CMK (cell line): ENCODE measurements around the gene XCR1.
"Not testable (repeated sequence)": the region's sequence is repeated elsewhere in the genome, so short reads cannot be mapped to it uniquely, and the experiment has no call there.

Source experiments
- DNase-seq: peaks from one replicate; pipeline ENCODE4 v3.0.0-alpha.2; 2010; ENCODE audit warnings: low read depth

The XCR1 gene

GRCh38 chr3:46006238-46007032 lies 20.8 kb downstream of the XCR1 start:
- DNase-seq = no peak

DNA sequence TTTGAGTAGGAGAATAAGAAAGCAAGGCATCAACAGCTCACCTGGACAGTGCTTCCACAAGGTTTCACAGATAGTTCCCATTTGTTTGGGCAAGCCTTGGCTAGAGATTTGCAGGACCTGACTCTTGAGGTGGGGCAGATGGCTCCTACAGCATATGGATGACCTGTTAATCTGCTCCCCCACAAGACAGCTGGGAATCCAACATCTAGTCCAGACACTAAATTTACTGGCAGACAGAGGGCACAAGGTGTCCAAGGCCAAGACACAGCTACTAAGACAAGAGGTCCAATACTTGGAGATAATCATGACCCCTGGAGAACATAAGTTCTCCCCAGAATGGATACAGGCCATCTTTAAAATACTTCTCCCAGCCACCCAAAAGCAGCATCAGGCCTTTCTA lies 23.6 kb downstream of the XCR1 start:
- DNase-seq = not testable (repeated sequence)

DNA sequence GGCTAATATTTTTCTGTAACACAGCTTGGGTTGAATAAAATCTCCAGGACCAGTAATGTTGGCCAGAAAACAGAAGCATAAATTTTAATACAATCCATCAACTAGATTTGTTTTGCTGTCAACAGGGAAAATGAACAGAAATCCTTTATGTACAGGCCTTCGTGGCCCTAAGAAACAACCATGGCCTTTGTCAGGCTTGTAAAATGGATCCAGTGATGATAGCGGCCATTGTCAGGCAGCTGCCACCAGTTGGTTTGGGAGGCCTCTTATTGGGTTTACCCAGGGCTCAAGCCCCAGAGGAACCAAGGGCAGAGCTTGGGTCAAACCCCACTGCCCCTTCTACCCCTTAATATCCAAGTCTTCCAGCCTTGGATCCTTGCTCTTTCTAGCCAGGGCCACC lies 26.1 kb downstream of the XCR1 start:
- DNase-seq = no peak

DNA sequence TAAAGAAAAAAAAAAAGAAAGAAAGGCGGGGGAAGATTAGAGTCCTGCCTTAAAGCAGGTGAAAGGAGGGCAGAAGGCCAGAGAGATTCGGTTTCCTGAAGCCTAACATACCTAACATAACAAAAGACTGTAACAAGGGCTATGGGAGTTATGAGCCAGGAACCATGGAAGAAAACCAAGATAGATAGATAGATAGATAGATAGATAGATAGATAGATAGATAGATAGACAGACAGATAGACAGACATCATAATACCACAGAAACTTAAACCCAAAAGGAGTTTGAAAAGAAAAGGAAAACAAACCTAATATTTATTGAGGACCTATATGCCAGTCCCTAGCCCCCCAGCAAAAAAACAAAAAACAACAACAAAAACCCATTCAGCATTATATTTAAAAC lies 29.3 kb downstream of the XCR1 start:
- DNase-seq = no peak

- DNase-seq = not testable (repeated sequence)
Measured at GRCh38 chr3:45997499-45997898, 29.8 kb downstream of the XCR1 start.

DNA sequence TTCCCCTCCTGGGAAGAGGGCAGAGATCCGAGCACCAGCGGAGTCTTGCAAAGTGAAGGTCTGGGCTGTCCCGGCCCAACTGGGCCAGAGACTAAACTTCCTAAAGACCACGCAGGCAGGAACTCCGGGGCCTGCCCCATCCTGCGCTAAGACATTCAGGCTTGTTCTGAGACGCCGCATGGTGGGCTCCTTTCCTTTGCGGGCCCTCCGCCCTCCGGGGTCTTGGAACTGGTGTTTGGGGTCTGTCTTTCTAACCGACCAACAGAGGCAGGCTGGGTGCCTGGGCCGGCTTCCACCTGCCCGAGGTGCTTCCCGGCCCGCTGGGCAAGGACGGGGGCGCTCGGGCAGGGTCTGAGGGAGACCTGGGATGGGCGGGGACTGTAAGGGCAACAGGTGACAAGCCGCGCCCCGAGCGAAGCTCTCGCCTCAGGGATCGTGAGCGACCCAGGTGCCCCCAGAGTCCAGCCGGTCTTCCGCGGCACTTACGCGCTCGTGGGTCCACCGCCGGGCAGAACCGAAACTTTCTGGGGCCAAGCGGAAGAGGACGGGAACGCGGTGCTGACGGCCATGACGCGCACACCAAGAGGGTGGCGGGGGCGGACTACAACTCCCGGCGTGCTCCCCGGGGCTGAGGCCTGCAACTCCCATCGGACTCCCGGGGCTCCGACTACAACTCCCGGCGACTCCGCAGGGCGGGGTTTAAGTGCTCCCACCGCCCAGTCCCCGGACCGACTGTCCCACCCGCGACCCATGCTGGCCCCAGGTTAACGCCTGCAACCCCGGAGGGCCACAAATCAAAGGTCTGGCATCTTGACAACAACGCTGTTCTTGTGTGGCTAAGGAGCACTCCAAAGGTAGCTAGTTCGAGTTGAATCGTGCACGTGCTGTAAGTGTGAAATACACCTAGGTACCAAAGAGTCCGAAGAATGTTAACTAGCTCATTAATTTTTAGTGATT lies 31.8 kb downstream of the XCR1 start, which contains the start of gene FYCO1:
FYCO1 (minus strand) TSS at position 589 of the 957 bp plus-strand sequence. CDS start 10,914 bp downstream, outside the sequence.
- DNase-seq = peak; percentile 80

DNA sequence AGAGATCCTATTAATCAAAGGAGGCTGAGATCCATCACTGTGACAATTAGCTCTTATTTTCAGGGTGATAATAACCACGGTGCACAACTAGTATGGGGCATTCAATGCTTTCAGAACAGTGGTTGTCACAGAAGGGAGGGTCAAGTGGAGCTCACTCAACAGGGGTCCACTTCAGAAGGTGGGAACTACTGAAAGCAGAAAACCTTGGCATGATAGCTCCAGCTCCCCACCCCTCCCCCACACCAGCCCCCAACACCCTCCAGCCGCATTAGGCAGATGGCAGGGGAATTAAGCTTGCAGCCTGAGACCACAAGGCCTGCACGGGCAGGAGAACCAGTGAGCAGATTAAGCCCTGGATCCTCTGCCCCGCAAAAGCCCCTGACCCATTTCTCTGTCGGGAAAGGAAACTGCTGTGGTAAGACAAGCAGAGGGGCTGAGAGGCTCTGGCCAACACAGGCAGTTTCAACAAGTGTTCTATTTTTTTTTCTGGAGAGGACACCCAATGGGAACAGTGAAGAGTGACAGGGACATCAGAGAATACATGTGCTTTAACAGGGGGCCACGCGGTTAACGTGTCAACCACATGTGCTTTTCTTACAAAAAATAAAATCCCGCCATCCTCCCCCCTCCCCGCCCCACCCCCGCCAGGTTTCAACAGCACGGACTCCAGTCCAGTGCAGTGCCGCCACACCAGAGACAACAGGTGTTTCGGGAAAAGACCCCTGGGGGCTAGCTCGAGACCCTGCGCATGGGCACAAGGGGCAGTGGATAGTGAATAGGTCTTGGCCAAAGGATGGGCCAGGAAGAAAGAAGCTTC lies 32.7 kb downstream of the XCR1 start:
- DNase-seq = peak; percentile 41

DNA sequence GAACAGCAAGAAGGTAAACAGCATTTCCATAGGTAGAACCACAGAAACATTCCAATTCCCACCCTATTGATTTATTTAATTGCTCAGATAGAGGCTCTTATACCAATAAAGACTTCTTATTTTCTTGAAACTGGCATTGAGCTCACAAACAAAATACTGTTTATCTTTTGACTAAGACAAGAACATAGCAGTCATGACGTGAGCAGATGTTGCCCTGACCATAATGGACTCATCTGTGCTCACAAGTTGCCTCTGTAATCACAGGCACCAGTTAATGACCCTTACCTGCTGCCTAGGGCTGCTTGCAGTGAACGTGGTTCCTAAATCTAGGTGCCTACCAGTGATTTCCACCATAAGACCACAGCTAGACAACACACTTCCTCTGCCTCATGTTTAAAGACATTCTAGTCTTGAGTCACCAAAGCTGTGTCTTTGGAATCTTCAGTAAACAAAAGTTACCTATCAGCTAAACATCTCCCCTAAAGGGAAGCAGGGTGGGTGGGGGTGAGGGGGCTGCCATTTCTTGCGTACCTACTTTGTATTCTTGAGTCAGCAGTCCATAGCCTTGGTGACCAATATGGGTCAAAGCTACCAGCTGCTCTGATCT lies 33.8 kb downstream of the XCR1 start:
- no peak for DNase-seq

GRCh38 chr3:45992821-45993221 lies 34.5 kb downstream of the XCR1 start:
- no peak for DNase-seq

DNA sequence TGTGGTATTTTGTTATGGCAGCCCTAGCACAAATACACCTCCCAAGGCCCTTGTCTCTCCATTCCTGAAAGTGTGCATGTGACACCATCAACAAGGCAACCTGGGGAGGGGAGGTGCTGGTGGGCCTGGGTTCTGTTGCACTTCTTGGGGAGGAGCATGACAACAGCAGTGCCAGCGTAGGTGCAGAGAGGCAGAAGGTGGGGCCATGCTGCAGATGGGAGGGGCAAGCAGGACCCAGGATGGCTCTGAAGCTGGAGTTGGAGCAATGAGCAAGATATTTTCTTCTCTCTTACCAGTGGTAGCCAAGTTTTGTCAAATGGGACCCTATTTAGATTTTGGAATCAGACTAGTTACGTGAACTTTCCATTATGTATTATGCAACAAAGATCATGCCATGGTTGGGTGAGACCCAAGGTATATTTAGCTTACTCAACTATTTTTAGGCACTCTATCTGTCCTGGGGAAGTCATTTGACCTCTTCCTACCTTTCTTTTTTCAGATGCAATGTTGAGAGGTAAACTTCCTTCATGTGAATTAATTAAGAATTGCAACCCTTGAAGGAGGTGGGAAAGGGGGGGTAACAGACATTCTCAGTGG lies 35.1 kb downstream of the XCR1 start:
- no peak for DNase-seq

DNA sequence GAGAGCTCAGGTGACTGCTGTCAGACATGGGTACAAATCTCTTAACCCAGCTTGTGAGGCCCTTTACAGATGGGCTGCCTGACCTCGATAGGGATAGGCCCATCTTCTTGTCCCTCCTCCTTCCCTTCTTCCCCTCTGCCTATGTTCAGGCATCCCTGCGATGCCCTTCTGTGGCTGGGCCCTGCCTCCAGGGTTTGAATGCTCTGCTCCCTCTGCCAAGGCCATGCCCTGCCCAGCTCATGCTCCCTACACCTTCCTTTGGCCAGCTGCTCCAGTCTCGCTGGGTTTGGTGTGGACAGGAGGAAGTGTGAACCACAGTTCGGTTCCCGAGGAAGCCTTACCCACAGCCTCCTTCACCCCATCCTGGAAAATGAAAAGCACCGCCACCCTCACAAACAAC lies 35.9 kb downstream of the XCR1 start:
- DNase-seq = no peak

GRCh38 chr3:45990181-45990580 lies 37.1 kb downstream of the XCR1 start:
- no peak for DNase-seq

GRCh38 chr3:45988804-45989203 lies 38.5 kb downstream of the XCR1 start:
- DNase-seq = no peak

GRCh38 chr3:45988362-45988761 lies 38.9 kb downstream of the XCR1 start:
- DNase-seq = no peak

DNA sequence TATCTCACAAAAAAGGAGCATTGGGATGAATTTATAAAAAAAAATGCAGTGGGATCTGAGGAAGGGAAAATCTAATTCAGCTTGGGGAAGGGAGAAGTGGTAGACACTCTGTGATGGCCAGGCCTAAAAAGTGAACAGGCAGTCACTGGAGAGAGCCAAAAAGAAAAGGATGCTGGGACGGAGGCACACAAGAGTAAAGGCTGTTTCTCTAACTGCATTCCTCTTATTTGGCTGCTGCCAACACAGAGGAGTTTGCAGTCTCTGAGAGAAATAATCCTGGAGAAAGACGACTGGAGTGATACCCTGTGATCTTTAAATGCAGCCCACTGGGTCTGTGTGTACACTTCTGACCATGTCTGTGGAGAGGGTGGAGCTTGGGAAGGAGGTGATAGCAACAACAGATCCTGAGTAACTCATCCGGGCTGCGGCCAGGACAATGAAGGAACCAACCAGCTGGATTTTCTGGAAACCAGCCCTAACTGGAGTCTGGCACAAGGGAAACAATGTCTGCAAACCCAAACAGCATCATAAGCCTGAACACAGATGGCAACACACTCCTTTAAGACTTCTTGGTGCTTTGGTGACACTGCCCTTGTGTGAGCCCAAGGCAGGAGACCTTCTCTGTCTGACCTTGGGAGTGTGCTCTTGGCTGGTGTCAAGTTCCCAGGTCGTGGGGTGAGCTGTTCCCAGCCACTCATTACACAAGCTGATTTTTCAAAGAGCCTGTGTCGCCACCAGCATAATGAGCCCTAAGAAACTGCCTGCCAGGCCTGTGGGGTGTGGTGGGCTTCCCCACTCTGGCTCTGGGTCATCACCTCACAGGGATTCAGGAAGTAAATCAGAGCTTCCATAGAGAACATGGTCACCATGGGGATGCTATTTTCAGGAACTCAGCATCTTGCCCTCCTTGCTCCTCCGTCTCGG lies 39.7 kb downstream of the XCR1 start:
- no peak for DNase-seq

- no peak for DNase-seq
Measured at GRCh38 chr3:45986303-45986982, 40.8 kb downstream of the XCR1 start.

- no peak for DNase-seq
Measured at GRCh38 chr3:45985532-45986302, 41.6 kb downstream of the XCR1 start.
